Lung microvascular endothelial cell (primary cell): Measurements from ENCODE around the gene CNTNAP2. TPM values are rescaled to one million over a fixed set of nuclear protein-coding genes. Genes with fewer than 3 reads are reported as not detected.

Experiments used
- DNase-seq, 2 donors: peaks; one replicate each; pipeline versions ENCODE4 v3.0.0 to v3.0.0-alpha.2; 2010; ENCODE audit warnings: low read depth in 2 of 2
- total RNA-seq: library from RNA; depleted of rRNA; stranded (reverse); fragments of >200 nt; gene quantifications from 2 replicates; pipeline ENCODE4 v1.2.1, GENCODE V29; 2014

The CNTNAP2 gene
- total RNA-seq, 1 donor from 2014 or later, result under 0.01 TPM

DNA sequence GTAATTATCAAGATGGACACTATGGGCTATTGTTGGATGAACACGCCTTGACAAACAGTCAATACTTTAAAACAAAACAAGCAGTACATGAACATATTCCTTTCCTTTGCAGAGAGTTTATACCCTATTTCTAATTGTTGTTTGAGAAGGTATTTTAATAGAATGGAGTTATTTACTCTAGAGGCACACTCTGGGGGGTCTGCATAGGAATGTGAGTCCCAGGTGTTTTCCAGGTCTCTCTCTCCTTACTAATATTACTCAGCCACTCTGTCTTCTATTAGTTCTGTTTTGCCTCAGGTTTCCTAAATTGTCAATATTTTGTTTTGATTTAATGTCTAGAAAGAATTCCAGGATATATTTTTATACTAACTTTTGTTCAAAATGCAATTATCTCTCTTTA is 1091.4 kb downstream of the CNTNAP2 start:
- DNase-seq, result no peak

DNA sequence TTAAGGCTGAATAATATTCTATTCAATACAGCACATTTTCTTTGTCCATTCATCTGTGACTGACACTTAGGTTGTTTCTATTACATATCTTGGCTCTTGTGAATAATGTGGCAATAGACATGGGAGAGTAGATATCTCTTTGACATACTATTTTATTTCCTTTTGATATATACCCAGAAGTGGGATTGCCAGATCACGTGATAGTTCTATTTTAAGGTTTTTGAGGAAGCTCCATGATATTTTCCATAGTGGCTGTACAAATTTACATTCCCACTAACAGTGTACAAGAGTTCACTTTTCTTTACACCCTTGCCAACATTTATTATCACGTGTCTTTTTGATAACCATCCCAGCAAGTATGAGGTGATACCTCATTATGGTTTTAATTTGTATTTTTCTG is 1114.7 kb downstream of the CNTNAP2 start:
- DNase-seq, result no peak

DNA sequence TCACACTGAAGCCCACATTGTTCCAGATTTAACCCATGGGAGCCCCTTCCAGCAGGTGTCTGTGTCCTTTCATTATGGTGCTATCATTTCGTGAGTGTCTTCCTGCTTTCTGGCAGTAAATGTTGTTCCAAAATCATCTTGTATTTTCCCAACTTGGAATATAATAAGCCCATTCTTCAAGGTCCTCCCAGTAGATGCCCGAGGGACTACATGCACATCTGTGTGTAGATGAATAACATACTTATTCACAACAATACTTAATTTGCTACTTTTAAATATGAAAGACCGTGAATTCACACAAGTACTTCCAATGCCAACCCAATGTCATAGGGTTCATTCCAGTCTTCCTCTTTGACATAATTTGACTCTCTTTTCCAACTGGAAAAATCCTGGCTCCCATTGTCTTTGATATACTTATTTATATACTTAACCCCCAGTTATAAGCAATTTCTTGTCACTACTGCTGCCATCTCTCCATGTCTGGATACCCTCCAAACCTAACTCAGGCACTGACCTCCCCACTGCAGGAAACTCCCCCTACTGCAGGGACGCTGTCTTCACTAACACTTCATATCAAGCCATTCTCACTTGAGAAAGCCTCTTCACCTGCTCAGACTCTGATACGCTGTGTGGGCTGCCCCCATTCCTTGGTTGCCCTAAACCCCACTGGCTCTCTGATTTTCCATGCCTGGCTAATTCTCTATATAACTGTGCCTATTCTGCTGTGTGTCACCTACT is 1119.2 kb downstream of the CNTNAP2 start:
- DNase-seq, result no peak

DNA sequence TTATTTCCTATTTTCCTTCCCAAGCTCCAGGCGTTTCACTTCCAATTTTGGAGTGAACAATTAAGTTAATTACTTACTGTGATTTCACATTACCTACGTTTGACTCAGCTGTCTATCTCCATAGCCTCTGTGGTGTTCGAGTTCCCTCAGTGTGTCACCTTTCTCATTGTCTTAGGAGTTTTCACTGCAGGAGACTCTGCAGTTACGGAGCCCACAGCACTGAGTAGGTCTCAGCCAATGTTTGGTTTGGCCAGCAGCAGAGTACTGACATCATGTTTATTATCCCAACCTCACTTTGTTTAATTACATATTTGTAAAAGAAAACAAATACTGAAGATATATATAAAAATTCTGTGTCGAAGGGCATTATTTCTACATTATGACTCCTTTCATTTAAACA is 1123.9 kb downstream of the CNTNAP2 start:
- DNase-seq, result no peak

DNA sequence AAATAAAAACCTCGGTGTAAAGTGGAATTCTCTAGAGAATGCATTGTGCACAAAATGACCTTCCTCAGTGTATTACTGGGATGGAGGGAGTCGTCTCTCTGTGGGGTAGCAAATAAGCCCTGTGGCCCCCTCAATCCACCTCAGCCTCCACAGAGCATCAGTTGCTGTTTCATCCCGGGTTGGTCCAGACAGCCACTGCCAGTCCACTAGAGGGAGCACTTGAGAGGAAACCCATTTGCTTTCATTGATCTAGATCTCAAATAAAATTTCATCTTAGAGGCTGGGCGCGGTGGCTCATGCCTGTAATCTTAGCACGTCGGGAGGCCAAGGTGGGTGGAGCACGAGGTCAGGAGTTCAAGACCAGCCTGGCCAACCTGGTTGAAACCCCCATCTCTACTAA is 1128.7 kb downstream of the CNTNAP2 start:
- DNase-seq, result peak; percentile 3 to 5

DNA sequence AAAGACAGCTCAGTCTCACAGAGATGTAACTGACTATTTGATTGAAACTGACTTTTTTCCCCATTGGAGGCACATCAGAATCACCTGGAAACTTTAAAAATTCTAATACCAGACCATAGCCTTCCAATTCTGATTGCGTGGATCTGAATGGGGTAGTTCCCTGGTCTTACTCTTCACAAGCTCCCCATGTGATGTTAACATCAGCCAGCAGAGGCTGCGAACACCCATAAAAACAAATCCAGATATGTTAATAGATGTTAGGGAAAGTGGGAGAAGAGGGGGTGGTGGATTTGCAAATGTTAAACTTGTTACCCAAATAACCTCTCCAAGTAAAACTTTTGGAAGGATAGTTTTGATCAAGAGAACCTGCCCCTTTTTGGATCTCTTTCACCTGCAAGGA is 1133.4 kb downstream of the CNTNAP2 start:
- no peak for DNase-seq

DNA sequence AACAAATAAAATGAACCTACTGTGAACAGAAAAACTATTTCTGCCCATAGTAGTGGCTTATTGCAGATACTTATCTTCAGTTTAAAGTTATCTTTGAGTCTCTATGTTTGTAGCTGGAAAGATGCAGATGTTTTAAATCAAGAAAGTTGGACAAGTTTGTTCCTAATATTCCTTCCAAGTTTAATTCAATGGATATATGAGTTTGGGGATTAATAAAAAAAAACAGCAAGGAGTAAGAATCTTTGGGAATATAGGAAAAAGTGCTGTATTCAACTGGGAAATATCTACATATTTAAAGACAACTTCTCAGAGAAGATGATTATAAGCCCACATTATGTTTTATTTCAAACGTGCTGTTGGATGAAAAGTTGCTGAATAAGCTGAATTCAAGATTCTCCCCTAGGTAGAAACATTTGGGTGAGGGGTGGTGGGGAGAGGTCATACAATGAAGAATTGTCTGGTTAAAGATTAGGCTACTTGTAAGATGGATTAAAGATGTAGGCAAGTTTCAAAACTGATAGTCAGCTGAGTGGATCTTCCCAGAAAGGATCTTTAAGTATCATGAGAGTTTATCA is 1135.2 kb downstream of the CNTNAP2 start:
- no peak for DNase-seq

DNA sequence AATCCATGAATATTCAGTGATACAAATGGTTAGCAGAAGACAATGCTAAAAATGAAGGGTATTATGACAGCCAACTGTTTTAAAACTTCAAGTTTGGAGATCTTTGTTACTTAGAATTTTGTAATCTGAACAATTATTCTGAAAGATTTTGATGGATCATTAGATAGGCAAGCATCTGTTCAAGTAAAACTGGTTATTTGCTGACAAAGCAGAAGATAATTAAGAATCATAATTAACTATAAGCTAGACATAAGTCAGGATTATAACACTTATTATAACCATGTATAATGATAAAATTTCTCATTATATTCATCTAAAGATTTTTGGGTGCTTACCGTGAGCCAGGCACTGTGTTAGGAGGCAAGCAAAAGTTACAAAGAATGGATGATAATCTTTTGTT is 1145.1 kb downstream of the CNTNAP2 start:
- DNase-seq, result no peak

DNA sequence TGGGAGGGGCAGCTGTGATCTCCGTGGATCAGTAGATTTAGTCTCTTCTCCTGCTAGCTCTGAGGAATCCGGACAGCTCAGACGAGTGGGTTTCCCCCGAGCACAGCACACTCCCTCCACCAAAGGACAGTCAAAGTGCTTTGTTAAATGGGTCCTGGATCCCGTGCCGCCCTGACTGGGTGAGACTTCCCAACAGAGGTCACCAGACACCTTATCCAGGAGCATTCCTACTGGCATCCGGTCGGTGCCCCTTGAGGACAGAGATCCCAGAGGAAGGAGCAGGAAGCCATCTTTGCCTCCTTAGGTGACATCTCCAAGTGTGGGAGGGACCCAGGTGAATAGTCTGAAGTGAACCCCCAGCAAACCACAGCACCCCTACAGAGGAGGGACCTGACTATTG is 1148.9 kb downstream of the CNTNAP2 start:
- DNase-seq, result no peak

DNA sequence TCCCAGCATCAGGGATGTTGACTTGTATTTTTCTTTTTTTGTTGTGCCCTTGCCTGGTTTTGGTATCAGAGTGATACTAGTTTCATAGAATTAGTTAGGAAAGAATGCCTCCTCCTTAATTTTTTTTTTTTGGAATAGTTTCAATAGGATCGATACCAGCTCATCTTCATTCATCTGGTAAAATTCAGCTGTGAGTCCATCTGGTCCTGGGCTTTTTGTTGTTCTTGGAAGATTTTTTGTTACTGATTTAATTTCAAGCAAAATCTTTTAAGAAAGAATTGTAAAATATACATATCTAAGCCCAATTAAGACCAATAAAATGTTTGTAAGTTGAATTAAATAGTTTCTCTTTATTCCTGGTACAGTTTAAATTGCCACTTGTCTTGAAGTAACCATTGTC is 1159.5 kb downstream of the CNTNAP2 start:
- DNase-seq, result no peak

DNA sequence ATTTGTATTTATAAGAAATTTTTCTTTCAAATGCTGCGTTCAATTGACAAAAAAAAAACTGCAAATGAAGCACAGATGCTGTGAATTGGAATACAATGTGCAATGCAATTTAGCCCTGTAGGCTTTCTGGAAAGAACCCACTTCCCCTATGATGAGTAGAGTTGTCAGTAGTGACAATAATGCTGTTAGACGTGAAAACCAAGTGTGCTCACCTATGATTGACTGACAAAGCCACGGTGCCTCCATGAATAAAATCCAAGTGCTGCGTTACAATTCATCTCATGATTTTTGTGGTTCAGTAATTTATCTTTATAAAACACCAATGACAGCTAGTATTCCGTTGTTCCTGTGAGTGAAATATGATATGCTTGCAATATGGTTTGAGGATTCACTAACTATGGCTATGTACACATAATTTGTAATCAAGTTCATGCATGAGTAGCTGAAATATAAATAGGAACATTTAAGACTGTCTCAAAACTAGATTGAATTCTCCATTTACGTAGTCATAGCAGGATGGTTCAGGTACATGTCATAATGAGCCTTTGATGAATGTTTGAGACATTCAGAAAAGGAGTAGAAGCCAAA is 1160.3 kb downstream of the CNTNAP2 start:
- no peak for DNase-seq

DNA sequence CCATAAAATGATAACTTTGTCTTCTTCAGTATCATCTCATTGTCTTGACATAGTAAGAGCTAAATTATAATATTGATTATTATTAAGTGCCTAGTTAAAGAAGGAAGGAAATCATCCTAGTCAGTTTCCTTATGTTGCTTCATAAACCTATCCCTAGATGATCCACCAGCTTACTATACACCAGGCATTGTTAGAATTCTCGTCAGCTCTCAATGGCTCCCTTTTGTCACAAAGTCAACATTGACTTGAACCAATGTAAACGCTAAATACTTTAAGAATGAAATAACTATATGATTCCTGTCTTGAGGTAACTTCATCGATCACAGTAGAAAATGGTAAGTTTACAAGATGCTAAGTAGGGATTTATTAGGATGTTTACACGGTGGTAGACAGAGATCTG is 1162.9 kb downstream of the CNTNAP2 start:
- no peak for DNase-seq

DNA sequence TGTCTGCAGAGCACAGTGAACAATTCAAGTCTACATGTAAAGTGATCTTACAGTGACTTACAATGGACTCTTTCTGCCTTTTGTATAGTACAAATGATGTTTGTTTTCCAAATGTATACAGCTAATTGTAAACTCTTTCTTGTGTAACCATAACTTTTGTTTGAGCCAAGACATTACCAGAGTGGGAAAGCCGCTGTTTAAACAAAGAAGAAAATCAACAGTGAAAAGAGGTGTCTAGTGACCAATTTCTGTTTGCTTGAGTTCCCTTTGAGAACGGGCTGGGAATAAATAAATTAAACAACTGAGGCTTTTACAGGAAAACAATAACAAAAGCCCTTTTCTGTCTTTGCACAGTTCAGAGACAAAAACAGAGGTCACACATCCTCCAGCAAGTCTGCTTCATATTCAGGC is 1163.4 kb downstream of the CNTNAP2 start:
- no peak for DNase-seq

DNA sequence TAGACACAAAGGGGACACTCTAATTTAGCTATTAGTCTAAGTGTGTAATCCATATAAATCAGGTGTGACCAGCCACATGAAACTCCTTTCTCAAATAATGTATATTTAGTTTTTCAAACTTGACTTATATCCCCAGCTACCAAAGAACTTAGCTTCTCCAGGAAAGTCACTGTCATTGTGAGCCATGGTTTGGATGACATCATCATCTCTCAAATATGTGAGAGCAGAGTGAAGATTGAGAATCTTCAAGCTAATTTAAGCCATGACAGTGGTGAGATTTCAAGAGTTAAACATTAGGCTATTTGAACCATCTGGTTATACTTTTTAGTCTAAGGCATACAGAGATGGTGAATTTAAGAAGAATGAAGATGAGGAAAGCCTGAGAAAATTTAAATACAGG is 1165.6 kb downstream of the CNTNAP2 start:
- no peak for DNase-seq

DNA sequence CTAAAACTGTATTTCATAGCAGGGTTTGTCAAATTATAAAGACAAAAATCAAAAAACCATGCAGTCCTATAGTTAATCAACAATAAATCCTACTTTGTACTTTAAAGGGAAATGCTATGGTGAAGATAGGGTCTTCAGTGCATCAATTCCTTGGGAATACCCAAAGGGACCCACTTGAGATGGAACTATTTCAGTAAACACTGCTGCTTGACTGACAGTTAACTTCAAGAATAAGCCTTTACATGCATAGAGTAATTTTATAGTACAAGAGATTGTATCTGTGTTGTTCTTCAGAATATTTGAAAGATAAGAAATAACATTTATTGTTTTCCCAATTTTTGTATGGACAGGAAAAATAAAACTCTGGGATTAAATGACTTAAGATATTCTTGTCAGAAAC is 1179.6 kb downstream of the CNTNAP2 start:
- no peak for DNase-seq

DNA sequence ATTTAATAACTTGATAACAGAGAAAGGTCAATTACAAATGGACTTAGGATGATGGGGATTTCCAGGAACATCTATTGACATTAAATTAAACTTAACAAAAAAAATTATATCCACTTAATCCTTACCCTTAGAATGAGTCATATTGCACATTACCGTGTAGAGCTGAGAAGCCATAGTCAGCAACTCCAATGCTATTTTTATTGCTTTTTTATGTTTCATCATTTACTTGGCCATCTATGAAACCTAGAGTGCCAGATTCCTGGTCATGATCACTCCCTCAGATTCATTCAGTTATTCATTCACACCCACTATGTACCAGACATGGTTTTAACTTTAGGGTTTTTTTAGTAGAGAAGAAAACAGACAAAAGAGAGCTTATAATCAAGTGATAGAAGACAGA is 1180.4 kb downstream of the CNTNAP2 start:
- DNase-seq, result no peak

DNA sequence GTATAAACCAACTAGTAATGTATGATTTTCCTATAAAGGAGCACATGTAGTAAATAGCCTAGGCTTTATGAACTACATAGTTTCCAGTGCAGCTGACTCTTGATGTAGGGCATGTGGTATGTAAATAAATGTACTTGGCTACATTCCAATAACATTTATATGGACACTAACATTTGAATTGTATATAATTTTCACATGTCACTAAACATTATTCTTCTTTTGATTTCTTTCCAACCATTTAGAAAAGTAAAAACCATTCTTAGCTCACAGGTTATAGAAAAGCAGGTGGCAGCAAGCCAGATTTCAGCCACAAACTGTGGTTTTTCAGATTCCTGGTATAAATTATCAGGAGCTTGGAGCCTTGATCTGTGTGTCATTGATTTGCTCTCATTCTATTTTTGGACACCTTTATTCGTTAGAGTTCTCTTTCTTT is 1182.0 kb downstream of the CNTNAP2 start:
- no peak for DNase-seq

DNA sequence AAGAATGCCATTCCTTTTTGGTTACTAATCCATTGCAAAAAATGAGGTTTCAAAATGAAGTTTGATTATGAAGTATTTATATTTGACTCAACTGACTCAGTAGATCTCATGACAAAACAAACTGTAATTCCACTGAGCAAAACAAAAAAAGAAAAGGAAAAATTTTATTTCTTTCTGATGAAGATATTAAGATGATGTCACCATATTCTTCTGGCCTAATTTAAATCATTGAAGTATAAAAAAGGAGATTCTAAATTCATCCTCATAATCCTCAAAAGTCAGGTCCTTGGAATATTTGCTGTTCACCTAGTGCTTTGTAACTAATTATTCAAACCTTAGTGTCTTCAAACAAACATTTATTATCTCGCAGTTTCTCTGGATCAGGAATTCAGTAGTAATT is 1183.7 kb downstream of the CNTNAP2 start:
- DNase-seq, result no peak

DNA sequence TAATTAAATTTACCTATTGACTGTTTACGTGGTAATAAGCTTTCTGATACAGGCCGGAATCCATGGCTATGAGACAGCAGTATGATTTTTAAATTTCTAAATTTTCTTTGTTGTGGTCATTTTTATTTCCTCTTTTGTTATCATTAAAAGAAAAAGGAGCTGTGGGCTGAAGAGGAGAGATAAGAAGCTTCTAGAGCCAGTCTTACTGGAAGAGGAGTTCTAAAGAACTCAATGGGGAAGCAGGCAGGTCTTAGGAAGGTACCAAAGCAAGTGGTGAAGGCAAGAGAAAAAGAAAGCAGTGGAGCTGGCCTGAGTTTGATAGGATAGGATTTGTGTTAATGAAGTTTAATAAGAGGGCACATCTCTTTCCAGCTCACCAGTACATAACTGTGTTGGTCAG is 1187.8 kb downstream of the CNTNAP2 start:
- no peak for DNase-seq

DNA sequence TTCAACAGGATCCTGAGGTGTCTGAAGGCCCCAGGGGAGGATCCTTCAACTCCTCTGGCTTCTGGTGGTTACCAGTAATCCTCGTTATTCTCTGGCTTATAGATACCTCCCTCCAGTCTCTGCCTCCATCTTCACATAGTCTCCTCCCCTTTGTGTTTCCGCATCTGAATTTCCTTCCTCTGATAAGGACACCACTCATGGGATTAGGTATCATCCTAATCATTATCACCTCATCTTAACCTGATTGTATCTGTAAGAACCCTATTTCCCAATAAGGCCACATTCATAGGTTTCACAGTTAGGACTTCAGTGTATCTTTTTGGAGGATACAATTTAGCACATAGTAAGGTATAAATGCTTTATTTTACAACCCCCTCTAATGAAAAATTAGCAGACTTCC is 1189.2 kb downstream of the CNTNAP2 start:
- no peak for DNase-seq

DNA sequence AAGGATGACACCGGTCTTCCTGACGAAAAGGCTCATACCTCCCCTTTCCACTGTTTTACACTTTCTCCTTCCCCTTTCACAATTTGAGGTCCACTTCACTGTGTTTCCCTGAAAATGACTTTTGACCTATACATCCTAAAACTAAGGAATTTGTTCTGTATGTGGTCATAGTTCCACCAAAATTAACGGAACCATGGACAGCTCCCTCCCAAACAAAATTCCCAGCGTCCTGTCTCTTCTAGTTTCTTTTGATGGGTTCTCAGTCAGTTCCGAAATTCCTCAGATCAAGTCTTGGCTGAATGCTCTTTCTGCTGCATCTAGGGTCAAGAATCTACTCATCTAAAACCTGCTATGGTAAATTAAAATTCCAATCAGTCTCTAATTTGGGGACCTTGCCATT is 1191.9 kb downstream of the CNTNAP2 start:
- DNase-seq, result no peak

DNA sequence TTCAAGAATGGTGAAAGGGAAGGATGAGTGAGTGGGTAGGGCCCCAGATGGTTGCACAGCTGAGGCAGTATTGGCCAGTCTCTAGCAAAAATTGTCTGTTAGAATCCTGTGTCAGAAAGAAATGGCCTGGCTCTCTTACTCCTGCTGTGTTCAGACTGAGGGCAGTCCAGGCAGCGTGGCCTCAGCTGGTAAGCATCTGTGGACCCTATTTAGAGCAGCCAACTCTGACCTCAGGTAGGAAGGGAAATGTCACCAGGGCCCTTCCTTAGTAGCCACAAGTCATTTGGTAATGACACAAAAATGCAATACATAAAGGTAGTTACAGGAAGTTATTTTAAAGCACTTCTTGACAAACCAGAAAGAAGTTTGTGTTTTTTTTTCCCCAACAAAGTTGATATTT is 1194.7 kb downstream of the CNTNAP2 start:
- no peak for DNase-seq

DNA sequence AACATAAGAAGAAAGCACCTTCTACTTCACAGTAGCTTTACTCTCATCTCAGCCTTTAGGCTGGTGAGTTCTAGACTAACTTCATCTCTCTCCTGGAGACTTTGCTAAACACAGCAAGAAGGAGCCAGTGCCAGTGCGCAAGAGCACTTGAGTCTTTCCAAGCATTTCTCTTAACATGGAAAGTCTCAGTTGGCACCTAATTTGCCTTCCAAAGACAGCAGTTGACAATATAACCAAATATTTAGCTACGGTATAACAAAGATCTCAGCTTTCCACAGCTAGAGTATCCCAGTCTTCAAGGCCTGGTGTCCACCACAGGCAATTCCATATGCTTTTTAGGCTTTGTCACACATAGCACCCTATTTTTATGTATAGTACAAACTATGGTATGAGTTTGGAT is 1204.9 kb downstream of the CNTNAP2 start:
- DNase-seq, result no peak
